ENCODE measurements around the gene CPA5.
"Not testable (repeated sequence)": the region's sequence is repeated elsewhere in the genome, so short reads cannot be mapped to it uniquely, and the experiment has no call there.

Gene CPA5, protein sequence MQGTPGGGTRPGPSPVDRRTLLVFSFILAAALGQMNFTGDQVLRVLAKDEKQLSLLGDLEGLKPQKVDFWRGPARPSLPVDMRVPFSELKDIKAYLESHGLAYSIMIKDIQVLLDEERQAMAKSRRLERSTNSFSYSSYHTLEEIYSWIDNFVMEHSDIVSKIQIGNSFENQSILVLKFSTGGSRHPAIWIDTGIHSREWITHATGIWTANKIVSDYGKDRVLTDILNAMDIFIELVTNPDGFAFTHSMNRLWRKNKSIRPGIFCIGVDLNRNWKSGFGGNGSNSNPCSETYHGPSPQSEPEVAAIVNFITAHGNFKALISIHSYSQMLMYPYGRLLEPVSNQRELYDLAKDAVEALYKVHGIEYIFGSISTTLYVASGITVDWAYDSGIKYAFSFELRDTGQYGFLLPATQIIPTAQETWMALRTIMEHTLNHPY

DNA sequence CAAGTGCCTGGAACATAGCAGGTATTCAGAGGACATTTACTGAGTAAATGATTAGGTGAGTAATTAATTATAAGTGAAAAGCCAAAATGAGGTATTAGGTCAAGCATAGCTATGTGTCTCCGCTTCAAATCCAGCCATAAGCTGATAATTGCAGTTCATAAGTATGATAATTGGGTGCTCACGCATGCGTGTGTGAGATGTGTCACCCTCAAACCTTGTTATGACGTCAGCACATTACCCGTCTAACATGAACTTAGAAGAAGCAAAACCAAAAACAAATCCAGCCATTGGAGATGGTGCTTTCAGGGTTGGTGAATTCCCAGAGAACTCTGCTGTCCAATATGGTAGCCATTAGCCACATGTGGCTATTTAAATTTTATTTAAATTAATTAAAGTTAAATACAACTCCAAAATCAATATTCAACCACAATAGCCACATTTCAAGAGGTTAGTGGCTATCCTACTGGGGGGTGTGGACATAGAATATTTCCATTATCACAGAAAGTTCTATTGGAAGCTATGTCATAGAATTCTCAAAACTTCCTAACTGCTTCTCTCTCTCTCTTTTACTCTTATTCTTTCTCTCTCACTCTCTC lies at the start of gene CPA5:
Gene CPA5 (plus strand): TSS at position 546 of the 596 bp plus-strand sequence. CDS start 1,670 bp downstream, outside the sequence.
- DNase-seq = no peak

DNA sequence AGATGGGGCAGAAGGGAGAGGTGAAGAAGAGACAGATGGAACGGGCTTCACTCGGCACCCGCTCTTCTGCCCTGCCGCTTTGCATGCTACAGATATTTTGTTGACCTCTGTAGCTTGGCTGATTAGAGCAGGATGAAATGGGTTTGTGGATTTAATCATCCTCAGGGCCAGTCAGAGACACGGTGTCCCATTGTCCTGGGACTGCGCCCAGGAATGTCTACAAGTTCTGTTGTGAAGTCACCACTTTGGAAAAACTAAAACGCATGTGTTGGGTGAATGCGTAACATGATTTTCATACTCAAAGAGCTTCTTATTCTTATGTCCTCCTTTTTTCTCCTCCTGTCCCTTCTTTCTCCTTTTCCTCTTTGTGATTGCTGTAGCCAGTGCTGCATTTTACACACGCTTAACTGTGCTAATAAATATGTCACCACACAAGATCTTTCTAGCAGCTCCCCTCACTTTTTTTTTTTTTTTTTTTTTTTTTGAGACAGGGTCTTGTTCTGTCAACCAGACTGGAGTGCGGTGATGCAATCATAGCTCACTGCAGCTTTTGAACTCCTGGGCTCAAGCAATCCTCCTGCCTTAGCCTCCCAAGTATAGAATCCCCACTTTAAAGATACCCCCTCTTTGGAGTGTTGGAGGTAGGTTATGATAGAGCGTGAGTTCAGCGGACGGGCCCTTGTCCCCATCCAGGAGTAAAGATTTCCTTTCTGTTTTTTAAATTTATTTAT lies 48.2 kb upstream of the CPA5 start:
- DNase-seq = no peak

DNA sequence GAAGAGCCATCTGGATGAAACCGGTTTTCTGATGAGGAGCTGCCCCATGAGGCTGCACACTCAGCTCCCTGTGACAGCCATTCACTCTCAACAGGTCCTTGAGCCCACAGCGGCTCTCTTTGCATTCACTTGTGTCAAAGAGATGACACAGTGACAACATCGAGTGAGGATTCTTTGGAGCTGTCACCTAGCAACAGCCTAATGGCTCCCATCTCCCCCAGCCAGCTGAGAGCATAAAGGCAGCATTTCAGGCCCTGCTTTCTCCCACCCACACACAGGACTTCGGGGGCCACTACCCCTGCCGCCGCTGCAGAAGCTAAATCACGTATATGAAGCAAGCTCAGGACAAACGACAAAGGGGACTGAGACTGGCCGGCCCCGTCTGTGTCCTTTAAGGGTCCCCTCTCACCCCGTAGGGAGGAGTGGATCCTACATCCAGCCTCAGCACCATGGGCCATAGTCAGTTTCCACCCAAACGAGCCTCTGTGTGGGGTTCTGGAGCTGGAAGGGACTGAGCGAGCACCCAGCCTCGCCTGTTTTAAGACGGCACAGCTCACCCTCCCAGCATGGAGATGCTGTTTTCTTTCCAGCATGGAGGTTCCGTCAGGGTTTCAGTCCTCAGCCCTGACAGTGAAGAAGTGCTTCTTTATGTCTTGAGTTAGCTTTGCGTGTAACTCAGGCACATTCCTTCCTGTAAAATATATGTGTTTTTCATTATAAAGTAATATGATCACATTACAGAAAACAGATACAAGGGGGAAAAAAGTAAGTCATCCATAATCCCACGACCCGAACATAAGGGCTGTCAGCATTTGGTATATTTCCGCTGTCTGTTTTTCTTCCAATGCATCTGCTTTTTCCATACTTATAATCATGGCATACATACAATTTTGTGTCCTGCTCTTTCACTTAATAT lies 46.7 kb upstream of the CPA5 start:
- no peak for DNase-seq

DNA sequence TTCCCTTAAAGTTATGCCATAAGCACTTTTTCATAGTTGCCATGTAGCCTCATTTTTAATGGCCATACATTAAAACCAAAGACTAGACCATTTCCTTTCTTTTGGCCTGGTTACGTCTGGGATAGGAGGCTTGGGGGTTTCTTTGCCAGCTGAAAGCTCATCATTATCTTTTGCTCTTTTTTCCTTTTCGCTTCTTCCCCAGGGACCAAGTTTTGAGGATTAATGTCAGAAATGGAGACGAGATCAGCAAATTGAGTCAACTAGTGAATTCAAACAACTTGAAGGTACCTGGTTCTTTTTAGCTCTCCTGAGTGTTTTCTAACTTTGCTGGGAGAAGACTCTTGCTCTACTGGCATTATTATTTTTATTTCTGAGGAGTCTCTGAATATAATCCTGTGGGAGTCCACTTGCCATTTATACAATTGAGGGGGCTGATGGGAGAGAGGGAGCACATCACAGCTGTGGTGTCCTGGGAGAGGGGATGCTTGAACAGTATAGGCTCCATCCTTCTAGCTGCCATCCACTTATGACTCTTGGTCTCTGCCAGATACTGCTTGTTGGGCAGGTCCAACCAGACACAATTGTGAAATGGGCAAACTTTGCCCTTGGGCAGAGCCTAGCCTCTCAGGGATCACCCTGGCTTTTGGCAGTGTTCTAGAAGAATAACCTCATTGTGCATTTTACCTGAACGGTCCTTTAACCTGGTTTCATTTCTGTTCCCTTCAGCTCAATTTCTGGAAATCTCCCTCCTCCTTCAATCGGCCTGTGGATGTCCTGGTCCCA lies 45.9 kb upstream of the CPA5 start:
- no peak for DNase-seq

DNA sequence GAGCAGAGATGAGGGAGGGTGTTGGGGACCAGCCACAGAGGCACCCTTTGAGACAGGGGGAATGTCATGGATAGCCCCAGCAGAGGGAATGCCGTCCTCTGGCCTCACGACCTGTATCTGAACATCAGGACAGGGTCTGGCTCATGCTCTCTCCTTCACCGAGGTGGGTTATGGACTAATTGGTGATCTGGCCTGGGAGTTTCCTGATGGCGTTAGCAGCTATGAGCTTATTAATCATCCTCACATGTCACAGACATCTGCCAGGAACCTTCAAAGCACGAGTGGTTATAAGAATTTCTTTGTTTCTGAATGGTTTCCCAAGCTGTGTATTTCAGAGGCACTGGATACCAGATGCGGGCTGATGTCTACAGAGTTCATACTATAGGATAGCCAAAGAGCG lies 44.8 kb upstream of the CPA5 start:
- no peak for DNase-seq

DNA sequence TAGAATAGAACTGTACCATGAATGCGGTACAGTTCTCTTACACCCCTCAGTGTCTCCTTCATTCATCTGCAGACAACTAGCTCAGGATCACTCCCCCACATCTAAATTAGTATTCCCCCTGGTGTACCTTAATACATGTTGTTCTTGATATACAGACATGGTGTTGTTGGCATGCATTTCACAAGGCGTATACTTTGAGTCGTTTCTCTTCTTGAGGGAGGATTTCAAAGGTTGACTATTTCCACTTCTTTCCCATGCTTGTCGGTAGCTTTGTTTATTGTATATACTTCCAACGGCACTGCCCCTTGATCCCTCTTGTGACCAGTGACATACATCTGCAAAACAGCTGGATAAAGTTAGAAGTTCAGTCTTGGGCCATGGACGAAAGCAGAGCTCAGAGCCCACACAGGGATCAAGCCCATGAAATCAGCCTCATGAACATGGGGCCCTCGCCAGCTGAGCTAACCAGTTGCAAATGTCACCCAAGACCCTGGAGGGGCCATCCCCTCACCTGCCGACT lies 43.1 kb upstream of the CPA5 start:
- DNase-seq = no peak

DNA sequence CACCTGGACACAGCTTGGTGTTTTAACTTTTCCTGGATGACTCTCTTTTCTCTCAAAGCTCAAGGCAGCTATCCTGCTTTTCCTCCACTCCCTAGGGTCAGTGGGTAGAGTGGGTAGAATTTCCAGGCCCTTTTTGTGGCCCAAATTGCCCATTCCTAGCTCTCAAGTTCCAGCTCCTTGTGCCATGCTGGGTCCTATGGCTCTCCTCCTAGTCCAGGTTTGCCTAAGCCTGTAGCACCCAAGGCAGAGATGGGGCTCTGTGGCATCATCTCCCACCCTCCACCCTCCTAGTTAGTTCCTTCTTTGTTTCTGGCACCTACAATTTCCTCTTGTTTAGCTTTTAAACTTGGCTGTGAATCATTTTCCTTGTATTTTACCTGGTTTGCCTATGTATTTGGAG lies 42.0 kb upstream of the CPA5 start:
- no peak for DNase-seq

DNA sequence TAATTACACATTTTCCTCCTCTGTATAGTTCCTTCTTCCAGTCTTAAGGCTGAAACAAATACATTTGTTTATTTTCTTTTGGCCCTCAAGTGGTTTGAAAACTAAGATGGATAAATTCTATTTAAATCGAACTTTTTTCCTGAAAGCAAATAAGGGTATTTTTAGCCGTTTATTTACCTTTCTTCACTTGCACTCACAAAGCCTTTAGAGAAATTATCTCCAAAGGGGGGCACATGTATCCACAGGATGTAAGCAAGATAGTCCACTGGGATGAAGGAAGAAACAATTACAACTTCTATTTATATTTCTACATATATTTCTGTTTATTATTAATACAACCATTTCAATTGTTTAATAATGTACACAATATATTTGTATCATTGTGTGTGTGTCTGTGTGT lies 41.5 kb upstream of the CPA5 start:
- no peak for DNase-seq

DNA sequence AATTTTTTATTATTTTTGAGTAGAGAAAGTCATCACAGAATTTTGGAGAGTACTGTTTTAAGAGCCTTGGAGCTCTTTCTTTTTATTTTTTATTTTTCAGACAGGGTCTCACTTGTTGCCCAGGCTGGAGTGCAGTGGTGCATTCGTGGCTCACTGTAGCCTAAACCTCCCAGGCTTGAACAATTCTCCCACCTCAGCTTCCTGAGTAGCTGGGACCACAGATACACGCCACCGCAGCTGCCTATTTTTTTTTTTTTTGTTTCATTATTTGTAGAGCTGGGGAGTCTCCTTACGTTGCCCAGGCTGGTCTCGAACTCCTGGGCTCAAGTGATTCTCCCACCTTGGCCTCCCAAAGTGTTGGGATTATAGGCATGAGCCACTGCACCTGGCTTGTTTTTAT lies 41.1 kb upstream of the CPA5 start:
- no peak for DNase-seq

DNA sequence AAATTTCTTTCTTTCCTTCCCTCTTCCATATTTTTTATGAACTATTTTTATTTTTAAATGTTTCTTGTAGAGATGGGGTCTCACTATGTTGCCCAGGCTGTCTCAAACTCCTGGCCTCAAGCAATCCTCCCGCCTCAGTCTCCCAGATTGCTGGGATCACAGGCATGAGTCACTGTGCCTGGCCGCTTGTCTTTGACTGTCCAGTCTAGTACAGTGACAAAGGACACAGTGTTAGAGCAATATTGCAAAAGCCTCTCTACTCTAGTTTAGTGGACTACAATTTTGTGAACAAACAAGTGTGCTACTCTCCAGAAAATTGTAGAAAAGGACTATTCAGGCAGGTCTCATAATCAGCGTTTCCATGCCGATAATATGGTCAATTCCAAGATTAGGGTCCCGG lies 40.6 kb upstream of the CPA5 start:
- no peak for DNase-seq

DNA sequence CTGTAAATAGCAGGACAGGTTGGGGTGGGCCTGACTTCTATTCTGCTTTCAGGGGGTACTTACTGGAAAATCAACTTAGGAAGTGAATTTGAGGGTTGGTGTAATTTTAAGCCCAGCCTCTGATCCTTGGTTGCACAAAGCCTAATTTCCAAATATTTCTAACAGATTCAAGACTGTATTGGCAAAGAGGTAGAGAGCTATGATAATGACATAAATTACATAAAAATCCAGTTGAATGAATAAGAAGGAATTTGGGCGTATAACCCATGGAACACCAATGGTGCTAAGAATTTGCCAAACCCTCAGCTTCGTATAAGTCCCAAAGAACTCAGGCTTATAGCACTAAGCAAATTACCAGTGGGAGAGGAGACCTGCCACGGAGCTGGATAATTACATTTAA lies 39.7 kb upstream of the CPA5 start:
- DNase-seq = no peak

DNA sequence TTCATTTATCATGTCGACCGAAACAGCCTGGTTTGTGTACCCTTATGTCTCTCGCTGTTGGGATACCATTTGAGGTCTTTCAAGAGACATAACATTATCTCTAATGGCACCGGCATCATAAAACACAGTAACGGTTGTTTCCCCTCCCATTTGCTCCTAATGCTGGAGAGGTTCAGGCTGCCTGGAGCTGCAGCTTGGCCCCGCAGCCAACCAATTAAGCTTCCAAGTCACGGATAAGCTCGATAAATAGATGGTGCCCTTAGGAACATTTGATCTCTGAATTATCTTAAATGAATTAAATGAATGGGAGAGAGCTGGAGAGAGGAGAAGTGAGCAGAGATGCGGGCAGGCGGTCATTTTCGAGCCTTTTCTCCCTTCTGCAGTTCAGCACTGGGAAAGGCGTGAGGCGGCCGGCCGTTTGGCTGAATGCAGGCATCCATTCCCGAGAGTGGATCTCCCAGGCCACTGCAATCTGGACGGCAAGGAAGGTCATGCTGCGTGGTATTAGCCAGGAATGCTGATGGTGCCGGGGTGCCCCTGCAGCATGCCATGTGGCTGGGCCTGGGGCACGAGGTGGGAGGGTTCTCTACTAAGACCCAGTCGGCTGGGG lies 39.1 kb upstream of the CPA5 start:
- DNase-seq = no peak

DNA sequence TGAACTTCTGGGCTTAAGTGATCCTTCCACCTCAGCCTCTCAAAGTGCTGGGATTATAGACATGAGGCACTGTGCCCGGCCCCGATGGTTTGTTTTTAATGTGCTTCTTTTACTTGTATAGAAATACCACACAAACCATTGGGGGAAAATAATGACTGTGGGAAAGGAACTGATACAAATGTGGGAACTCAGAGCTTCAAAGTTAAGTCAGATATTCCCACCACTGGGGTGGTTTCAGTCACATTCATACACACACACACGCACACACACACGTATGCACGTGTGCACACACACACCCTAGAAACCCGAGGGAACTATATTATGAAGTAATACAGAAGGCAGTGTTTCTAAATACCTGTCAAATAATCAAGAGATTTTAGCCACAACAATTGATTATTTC lies 34.6 kb upstream of the CPA5 start:
- no peak for DNase-seq

DNA sequence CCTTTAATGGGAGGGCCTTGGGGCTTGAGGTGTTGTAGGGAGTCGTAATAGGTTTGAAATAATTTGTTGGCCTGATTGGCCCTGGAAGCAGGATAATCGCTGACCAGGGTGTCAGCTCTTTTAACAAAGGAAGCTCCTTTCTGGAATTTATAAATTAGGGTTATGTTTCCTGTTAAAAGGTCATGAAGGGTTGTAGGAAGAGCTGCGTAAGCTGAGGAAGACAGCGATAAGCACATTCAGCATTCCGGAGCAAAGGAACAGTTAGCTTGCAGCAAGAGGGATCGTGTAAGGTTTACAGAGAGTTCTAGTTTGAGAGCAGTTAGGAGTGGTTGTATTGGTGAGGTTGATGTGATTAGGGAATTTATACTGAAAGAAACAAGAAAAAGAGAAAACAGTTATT lies 30.3 kb upstream of the CPA5 start:
- DNase-seq = no peak

DNA sequence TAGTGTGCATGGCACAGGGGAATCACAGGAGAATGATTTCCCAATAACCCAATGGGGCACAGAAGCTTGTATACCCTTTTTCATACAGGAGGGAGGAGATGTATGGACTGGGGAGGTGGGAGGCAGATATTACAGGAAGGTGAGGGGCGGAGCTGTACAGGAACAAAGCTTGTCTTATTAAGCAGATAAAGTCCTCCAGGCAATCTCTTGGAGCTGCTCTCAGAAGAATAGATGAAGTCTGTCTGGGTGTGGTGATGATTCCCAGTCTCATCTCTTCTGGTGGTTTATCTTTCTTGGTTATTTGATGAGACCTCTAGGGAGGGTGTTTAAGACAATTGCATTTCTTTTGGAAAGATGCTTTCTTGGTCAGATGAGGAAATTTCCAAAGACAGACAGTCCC lies 25.1 kb upstream of the CPA5 start:
- DNase-seq = no peak

DNA sequence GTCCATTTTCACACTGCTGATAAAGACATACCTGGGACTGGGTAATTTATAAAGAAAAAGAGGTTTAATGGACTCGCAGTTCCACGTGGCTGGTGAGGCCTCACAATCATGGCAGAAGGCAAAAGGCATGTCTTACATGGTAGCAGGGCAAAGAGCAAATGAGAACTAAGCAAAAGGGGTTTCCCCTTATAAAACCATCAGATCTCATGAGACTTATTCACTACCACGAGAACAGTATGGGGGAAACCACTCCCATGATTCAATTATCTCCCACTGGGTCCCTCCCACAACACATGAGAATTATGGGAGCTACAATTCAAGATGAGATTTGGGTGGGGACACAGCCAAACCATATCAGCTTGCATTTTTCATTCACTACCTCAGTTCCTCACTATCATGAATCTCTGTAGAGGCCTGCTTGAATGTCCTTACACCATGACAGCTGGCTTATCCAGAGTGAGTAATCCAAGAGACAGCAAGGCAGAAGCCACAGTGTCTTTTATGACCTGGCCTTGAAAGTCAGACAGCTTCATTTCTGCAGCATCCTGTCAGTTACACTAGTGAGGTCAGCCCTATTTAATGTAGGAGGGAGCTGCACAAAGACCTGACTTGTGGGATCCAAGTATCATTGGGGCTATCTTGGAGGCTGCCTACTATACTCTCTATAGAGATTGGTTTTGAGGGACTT lies 22.9 kb upstream of the CPA5 start:
- not testable (repeated sequence) for DNase-seq

DNA sequence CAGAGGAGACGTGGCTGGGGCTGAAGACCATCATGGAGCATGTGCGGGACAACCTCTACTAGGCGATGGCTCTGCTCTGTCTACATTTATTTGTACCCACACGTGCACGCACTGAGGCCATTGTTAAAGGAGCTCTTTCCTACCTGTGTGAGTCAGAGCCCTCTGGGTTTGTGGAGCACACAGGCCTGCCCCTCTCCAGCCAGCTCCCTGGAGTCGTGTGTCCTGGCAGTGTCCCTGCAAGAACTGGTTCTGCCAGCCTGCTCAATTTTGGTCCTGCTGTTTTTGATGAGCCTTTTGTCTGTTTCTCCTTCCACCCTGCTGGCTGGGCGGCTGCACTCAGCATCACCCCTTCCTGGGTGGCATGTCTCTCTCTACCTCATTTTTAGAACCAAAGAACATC lies 22.0 kb upstream of the CPA5 start:
- no peak for DNase-seq

DNA sequence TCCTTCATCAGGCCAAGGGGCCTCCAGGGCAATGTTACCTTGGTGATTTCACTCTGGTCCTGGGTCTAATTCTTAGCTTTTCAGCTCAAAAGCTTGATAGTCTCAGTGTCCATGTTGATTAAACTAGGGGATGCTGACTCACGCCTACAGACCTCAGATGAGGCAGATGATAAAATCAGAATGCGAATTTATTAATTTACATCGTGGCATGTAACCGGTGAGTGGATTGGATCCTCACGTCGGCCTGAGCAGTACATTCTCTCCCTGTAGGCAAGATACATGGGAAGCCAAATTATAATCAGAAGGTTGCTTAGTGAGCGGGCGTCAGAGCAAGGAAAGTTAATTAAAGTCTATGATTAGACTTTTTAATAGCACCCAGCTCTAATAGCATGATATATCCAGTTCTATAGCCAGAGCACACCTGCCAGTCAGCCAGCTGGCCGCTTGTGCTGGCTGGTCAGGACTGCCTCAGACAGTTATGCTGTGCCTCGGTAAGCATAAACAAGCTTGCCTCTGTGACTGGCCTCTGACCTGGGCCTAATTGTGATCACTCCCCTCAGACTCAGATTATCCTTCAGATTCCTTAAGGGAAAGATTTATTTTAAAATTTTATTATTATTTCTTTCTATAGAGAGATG lies 20.2 kb upstream of the CPA5 start:
- no peak for DNase-seq

DNA sequence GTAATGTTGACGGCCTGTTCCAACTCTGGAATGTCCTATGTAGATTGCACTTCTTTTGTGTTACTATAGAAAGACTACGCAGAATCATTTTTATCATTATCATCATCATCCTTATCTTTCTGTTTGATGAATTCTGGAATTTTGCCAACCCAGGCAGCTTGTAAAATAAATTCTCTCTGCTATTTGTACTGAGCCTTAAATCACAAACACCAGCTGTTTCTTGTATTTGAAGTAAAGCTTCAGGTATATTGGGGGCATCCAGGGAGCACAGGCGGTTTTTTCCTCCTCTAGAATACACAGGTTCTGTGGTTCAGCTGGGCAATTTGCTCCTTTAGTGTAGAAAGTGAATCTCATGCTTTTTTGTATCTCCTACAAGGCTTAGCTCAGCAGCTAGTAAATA lies 14.9 kb upstream of the CPA5 start:
- no peak for DNase-seq
